Measurements from ENCODE around the gene PRRC2B. TPM values are rescaled to one million over a fixed set of nuclear protein-coding genes. Genes with fewer than 3 reads are reported as not detected.

The PRRC2B gene
- total and polyA plus RNA-seq, 2 of the 13 experiments (the other 11 are each of a cell fraction or from before 2014, with no cell fraction given), result 20.8 to 37.4 TPM

DNA sequence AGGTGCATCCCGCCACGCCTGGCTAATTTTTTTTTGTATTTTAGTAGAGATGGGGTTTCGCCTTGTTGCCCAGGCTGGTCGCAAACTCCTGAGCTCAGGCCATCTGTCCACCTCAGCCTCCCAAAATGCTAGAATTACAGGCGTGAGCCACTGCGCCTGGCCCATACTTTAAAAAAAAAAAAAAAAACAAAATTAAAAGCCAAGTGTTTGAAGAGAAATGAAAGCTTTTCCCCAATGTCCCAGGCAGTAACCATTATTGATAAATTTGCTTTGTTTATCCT lies 9.5 kb downstream of the PRRC2B start:
- CTCF ChIA-PET (ENCODE audit: low intra/inter-chr PET ratio, low total read pairs), result no interaction called here
- Histone ChIP-seq H3K4me2 (ENCODE audit: low read depth, low read length) (peak overlapping the region; percentile 83; the same call in 1 of the 2 replicates), H3K4me3 (replicated peaks in 1 of 3; ENCODE audit: insufficient read depth in 1 of 3, low read depth in 2 of 3, low read length in 3 of 3) (no peak overlapping the region), H3K36me3 (replicated peaks in 1 of 2; ENCODE audit: control insufficient read depth in 1 of 2, insufficient read depth in 2 of 2, low read length in 2 of 2) (peaks cover 1 to 5% of the 10 kb centered on the region in 2 experiments; a peak in 2 of 5 replicates), H3K4me1 (ENCODE audit: insufficient read depth, low read length) (peaks cover 93% of the 10 kb centered on the region), H2AFZ (ENCODE audit: low read length) (no peak overlapping the region), H3K9ac (ENCODE audit: insufficient read depth, low read depth, low read length) (no peak overlapping the region), H4K20me1 (ENCODE audit: insufficient read depth, low read length) (peaks cover 86% of the 10 kb centered on the region), H3K27ac (ENCODE audit: extremely low read length, insufficient read depth, low read length) (peak overlapping the region; percentile 70), H3K9me3 (ENCODE audit: low read length) (no peaks in the 10 kb centered on the region), H3K27me3 (ENCODE audit: control insufficient read depth in 1 of 2, insufficient read depth in 2 of 2, low read length in 2 of 2) (no peaks in the 10 kb centered on the region), H3K79me2 (ENCODE audit: insufficient read depth, low read length) (peaks cover 94% of the 10 kb centered on the region)
- no peak for FAIRE-seq
- no peak for ATAC-seq
- DNase-seq (ENCODE audit: low spot score), result no peak
- POLR2A ChIA-PET, result interaction anchor here (1.0 to 2.0 kb wide), 3 partner anchors 15 to 31 kb away, joined by 3 to 14 read pairs (median 3); no protein-coding TSS in a partner anchor
- in situ Hi-C loops (cut with HindIII; ENCODE audit: extremely low pct_ligation_motif_present, low pct_unique_long_range_greater_than_20kb) (no loop called here), intact Hi-C loops (cut with micrococcal nuclease; ENCODE audit: unreplicated experiment) (loop anchor here (1.0 kb wide), 1 partner anchor 8 kb away; no protein-coding TSS in a partner anchor)
- 94% methylated on average over 6 of the region's 6 CpGs for WGBS (ENCODE audit: low lambda C conversion rate)
- TF ChIP-seq PAXIP1 (CRISPR knock-in tag; conservative IDR thresholded peaks at IDR 0.05) (no peak), ZBTB38 (CRISPR knock-in tag; IDR thresholded peaks at IDR 0.05) (no peak), XBP1 (CRISPR knock-in tag; IDR thresholded peaks at IDR 0.05) (no peak), ZNF816 (CRISPR knock-in tag; IDR thresholded peaks at IDR 0.05; ENCODE audit: borderline replicate concordance) (no peak), ETV6 (CRISPR knock-in tag; conservative IDR thresholded peaks at IDR 0.05) (no peak), GZF1 (CRISPR knock-in tag; IDR thresholded peaks at IDR 0.05) (no peak), NR1H2 (CRISPR knock-in tag; IDR thresholded peaks at IDR 0.05; ENCODE audit: borderline replicate concordance, low read depth) (no peak), GTF2F1 (IDR thresholded peaks at IDR 0.05; ENCODE audit: low read length) (no peak), RORA (CRISPR knock-in tag; IDR thresholded peaks at IDR 0.05) (no peak), ZNF234 (CRISPR knock-in tag; conservative IDR thresholded peaks at IDR 0.05) (no peak), ARHGAP35 (CRISPR knock-in tag; IDR thresholded peaks at IDR 0.05; ENCODE audit: borderline replicate concordance) (no peak), PHF8 (CRISPR knock-in tag; IDR thresholded peaks at IDR 0.05) (no peak), BCL6 (CRISPR knock-in tag; IDR thresholded peaks at IDR 0.05) (no peak), NR2F2 (IDR thresholded peaks at IDR 0.05; ENCODE audit: borderline replicate concordance, low read depth) (no peak)
- TF ChIP-seq, protein P1, sequence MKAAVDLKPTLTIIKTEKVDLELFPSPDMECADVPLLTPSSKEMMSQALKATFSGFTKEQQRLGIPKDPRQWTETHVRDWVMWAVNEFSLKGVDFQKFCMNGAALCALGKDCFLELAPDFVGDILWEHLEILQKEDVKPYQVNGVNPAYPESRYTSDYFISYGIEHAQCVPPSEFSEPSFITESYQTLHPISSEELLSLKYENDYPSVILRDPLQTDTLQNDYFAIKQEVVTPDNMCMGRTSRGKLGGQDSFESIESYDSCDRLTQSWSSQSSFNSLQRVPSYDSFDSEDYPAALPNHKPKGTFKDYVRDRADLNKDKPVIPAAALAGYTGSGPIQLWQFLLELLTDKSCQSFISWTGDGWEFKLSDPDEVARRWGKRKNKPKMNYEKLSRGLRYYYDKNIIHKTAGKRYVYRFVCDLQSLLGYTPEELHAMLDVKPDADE (CRISPR knock-in tag; IDR thresholded peaks at IDR 0.05), result no peak
- no TSS peak for BruUV-seq (replicated peaks)
